Fibroblast of the aortic adventitia (primary cell): ENCODE data around the gene GAL3ST2. TPM values are rescaled to one million over a fixed set of nuclear protein-coding genes. Genes with fewer than 3 reads are reported as not detected.
A peak's percentile ranks its signal among the peaks of the same experiment; 100 is the strongest.
"Not testable (repeated sequence)": the region's sequence is repeated elsewhere in the genome, so short reads cannot be mapped to it uniquely, and the experiment has no call there.

Experiments
- DNase-seq: peaks from one replicate; pipeline ENCODE4 v3.0.0-alpha.2; 2010; ENCODE audit warnings: low read depth
- H3K4me3 ChIP-seq: 2 replicates; pipeline ENCODE4 v1.5.1; 2011; ENCODE audit warnings: low read depth, mild to moderate bottlenecking, control low read depth, low read length, moderate library complexity
- total RNA-seq: library from RNA; depleted of rRNA; stranded (reverse); fragments of >200 nt; gene quantifications from 2 replicates; pipeline ENCODE4 v1.2.3, GENCODE V29; 2012; ENCODE audit warnings: low replicate concordance
- TF ChIP-seq, protein P1 (sequence below): IDR thresholded peaks from 2 replicates; pipeline ENCODE4 v1.5.1; 2011; ENCODE audit warnings: mild to moderate bottlenecking, low read length, control low read depth, inconsistent platforms; ENCODE audit not compliant: insufficient read depth

GAL3ST2 gene
- total RNA-seq, 1 donor, result not detected

DNA sequence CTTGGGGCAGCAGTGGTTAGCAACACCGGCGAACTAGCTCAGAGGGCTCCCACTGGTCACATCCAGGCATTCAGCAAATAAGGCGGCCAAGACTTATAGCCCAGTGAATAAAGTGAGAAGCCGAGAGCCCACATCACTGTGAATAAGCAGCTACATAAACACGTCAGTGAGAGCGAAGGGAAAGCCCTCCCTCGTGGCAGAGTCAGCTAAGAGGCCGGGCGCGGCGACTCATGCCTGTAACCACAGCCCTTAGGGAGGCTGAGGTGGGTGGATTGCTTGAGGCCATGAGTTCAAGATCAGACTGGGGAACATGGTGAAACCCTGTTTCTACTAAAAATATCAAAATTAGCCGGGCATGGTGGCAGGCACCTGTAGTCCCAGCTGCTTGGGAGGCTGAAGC is 37.0 kb upstream of the GAL3ST2 start:
- H3K4me3 ChIP-seq, result no peak overlapping the region
- TF ChIP-seq, protein P1, sequence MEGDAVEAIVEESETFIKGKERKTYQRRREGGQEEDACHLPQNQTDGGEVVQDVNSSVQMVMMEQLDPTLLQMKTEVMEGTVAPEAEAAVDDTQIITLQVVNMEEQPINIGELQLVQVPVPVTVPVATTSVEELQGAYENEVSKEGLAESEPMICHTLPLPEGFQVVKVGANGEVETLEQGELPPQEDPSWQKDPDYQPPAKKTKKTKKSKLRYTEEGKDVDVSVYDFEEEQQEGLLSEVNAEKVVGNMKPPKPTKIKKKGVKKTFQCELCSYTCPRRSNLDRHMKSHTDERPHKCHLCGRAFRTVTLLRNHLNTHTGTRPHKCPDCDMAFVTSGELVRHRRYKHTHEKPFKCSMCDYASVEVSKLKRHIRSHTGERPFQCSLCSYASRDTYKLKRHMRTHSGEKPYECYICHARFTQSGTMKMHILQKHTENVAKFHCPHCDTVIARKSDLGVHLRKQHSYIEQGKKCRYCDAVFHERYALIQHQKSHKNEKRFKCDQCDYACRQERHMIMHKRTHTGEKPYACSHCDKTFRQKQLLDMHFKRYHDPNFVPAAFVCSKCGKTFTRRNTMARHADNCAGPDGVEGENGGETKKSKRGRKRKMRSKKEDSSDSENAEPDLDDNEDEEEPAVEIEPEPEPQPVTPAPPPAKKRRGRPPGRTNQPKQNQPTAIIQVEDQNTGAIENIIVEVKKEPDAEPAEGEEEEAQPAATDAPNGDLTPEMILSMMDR, result no peak
- DNase-seq, result peak; percentile 40

DNA sequence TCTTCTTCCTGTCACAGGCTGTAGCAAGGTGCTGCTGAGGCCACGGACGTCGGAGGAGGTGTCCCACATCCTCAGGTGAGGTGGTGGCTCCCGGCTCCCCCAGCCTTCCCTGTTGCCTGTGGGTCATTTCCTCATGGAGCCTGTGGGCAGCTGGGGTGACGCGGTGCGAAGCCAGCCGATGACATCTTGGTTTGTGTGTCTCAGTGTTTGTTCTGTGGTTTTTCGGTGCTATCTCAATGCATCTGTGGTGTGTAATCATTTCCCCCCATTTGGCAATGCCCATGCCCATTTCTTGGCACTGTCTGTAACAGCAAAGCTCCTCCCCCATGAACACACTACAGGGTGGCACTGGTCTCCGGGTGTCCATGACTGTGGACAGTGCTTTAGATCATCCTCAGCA is 35.6 kb upstream of the GAL3ST2 start:
- no peak for DNase-seq
- TF ChIP-seq, protein P1, result no peak

DNA sequence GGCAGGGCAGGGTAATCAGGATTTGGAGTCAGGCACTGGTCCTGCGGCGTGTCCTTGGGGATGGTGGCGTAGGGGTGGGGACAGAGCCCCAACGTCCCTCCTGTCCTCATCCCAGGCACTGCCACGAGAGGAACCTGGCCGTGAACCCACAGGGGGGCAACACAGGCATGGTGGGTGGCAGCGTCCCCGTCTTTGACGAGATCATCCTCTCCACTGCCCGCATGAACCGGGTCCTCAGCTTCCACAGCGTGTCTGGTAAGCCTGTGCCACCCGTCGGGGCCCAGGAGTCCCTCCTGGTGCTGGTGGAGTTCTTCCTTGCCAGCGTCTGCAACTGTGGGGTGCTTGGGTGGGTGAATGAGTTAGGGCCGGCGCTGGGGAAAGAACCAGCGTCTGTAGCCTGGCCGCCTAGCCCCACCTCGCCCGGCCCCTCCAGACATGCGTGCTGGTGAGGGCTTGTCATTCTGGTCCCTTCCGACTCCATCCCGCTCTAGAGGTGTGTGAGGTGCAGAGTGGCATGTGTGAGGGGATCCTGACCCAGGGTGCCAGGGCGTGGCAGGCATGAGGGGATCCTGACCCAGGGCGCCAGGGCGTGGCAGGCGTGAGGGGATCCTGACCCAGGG is 34.2 kb upstream of the GAL3ST2 start:
- DNase-seq, result no peak
- H3K4me3 ChIP-seq, result no peak overlapping the region
- TF ChIP-seq, protein P1, result no peak

More for the DNA sequence above, 35.6 kb upstream of the GAL3ST2 start:
- H3K4me3 ChIP-seq, result no peak overlapping the region

DNA sequence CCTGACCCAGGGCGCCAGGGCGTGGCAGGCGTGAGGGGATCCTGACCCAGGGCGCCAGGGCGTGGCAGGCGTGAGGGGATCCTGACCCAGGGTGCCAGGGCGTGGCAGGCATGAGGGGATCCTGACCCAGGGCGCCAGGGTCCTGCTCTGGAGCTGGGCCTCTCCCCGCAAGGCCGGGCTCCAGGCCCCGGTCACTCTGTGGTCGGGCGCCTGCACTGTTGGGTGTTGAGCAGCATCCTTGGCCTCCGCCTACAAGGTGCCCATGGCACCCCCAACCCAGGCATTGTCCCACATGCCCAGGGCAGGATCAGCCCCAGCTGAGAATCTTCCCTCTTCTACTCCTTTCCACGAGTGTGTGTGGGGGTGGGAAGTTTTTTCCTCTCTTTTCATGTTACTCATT is 33.6 kb upstream of the GAL3ST2 start:
- DNase-seq, H3K4me3 ChIP-seq: not testable (repeated sequence)

DNA sequence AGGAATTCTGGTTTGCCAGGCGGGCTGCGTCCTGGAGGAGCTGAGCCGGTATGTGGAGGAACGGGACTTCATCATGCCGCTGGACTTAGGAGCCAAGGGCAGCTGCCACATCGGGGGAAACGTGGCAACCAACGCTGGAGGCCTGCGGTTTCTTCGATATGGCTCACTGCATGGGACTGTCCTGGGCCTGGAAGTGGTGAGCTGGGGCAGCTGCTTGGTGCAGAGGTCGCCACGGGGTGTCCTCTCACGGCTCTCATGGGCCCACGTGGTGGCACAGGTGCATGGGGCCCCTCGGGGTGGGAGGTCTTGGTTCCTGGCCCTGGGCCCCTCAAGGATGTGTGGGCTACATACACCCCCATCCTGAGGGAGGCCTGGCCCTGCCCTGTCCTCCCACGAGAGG is 33.0 kb upstream of the GAL3ST2 start:
- no peak for DNase-seq
- no peak overlapping the region for H3K4me3 ChIP-seq
- TF ChIP-seq, protein P1, result no peak

DNA sequence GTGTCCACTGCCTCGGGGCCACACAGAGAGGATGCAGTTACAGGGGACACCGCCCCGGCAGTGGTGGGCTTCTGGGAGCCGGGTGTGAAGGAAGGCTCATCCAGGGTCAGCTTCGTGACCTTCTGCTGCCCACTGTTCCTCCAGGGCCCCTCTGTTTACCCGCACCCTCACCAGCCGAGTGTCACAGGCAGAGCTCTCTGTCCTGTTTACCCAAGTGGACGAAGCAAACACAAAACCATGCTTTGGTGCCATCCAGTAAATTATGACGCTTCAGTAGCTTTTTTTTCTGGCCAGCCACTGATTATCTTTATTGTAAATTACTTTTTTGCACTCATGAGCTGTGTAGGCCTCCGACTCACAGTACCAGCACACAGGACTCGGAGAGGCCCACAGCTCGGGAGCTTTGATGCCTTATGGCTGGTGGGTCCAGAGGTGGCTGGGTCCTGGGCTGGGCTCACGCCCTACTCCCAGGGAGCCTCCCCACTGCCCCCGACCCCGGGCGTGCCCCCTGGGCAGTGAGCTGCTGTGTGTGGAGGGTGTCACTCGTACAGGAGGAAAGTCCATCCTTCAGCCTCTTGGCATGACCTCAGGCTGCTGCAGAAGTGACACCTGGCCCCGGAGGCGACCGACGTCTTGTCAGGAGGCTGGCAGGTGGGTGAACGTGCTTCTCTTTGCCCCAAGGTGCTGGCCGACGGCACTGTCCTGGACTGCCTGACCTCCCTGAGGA is 32.4 kb upstream of the GAL3ST2 start:
- TF ChIP-seq, protein P1, result no peak
- no peak overlapping the region for H3K4me3 ChIP-seq

DNA sequence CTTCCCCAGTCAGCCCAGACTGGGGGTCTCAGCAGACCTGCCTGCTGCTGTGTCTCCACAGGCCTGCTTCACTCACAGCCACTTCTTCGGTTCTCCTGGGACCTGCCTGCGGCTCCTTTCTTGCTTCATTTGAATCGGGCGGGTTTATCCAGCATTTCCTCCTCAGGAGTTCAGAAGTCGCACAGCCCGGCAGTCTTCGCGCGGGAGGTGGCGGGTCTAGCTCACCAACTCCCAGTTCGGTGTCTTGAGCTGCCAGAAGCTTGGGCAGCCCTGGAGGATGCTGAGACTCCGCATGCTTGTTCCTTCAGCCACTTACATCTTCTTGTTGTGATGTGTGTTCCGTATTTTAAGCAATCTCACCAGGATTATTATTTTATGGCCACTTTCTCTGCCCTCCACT is 31.3 kb upstream of the GAL3ST2 start:
- TF ChIP-seq, protein P1, result no peak
- no peak for DNase-seq

More for the DNA sequence above, 32.4 kb upstream of the GAL3ST2 start:
- no peak for DNase-seq

More for the DNA sequence above, 31.3 kb upstream of the GAL3ST2 start:
- no peak overlapping the region for H3K4me3 ChIP-seq
